Stimulated activated CD4-positive, alpha-beta T cell treated with anti-CD3 and anti-CD28 coated beads, Interleukin-1b, Interleukin-23, amount 100 ng/mL, for 48 hours (primary cell): ENCODE results near the gene NUDCD3.

Experiments used
- DNase-seq: peaks from one replicate; pipeline ENCODE4 v3.0.0-alpha.2; 2020

The NUDCD3 gene

DNA sequence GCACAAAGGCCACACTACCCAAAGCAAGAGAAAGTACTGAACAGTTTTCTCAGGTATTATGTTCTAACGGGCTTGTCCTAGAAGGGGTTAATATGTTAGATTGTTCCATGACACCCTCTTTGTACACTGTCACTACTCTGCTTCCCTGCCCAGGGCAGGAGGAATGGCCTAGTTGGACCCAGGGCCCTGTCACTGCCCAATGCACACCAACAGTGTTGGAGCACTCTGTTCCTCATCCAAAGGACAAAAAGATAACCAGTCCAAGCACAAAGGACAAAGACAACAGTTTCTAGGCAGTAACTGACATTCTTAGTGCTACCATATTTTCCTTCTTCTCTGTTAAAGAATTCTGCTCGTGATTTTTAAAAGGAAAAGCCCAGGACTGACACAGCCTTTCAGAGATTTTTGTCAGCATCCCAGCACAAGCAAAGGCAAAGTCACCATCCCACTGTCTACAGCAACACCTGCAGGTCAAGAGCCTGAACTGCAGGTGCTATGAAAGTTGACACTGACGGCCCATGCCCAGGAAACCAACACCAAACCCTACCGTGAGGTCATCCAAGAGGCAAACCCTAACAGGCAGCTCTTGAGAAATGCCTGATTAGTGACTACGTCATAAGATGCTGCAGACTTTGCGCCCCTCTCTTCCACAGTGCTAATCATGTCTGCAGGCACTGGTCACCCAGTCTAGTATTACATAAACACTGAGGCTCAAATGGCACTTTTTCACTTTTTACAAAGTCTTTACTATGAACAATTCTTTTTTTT lies 13.2 kb downstream of the NUDCD3 start:
- peak; percentile 65 for DNase-seq

DNA sequence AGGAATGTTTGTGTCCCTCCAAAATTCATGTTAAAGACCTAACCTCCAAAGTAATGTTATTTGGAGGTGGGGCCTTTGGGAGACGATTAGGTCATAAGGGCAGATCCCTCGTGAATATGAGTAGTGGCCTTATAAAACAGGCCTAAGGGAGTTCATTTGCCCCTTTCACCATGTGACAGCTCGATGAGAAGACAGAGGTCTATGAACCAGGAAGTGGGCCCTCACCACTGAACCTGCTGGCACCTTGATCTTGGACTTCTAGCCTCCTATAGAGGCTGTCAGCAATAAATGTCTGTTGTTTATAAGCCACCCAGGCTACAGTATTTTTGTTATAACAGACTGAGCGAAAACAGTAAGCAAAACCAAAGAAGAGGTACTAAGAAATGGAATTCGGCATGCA lies 14.1 kb downstream of the NUDCD3 start:
- DNase-seq, result no peak

DNA sequence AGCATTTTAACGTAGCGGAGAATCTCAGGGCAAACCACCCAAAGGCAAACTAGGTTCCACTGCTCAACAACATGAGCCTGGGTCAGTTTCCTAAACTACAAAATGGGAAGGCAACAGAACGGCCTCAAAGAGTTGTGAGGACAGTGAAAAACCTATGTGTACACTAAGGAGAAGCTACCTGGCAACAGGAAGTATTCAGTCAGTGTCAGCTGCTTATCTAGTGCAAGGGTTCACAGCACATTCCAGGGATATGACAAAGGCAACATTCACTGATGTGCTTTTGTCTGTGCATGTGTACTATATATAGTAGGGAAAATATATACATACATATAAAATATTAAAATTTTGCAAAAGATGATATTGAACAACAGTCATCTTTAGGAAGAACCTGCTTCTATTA lies 17.2 kb downstream of the NUDCD3 start:
- DNase-seq, result no peak

- no peak for DNase-seq
These were observed 17.6 kb downstream of the NUDCD3 start for GRCh38 chr7:44472843-44473242.

GRCh38 chr7:44471850-44472249 lies 18.6 kb downstream of the NUDCD3 start:
- no peak for DNase-seq

DNA sequence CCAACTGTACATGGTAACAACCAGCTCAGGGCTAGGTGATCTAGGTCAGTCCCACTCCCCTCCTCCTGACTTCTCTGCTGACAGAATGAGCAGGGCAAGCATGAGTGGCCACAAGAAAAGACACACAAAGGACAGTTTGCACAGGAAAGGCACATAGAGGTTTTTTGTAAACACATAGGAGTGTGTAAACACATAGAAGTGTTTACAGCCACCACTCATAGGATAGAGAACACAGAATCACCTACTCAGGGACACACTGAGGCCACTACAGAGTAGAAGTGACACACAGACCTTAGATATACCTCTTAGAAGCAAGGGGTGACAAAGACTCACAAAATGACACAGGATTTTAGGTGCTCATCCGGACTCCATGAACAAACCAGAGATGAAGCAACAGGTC lies 19.0 kb downstream of the NUDCD3 start:
- DNase-seq, result no peak

DNA sequence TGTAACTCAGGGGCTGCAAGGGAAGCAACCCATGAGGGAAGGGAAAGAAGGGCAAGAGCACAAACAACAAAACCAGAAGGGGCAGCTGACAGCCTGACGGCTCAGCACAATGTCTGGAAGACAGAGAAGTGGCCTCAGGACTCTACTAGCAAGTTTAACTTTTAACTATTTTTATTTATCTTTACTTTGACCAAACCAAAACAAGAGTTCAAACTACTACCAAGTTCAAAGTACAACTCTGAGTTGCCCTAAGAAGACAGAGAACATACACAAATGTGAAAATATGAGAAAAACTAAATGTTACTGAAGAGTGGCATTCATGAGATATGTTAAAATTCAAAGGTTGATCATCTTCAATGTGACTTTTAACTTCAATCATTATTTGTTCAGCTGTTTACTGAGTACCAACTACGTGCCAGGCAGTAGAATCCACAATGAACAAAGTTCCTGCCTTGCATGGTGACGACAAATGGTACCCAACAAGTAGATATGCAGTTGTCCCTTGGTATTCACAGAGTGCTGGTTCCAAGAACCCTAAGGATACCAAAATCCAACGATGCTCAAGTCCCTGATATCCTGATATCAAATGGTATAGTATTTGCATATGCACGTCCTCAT lies 19.7 kb downstream of the NUDCD3 start:
- DNase-seq, result no peak

DNA sequence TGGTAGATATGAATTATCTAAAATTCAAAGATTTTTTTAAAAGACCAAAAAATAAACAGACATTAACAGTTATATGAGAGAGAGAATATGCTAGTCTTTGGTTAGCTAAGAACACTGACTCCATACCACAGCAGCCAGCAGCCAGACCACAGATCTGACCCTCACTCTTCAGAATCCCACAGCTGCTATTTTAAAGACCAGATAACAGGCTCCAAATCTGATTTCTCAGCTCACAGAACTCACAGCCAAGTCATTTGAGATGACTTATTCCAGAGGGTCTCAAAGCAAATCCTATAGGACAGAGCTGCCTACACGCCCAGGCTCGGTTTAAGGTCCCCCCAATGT lies 20.4 kb downstream of the NUDCD3 start:
- DNase-seq, result no peak

DNA sequence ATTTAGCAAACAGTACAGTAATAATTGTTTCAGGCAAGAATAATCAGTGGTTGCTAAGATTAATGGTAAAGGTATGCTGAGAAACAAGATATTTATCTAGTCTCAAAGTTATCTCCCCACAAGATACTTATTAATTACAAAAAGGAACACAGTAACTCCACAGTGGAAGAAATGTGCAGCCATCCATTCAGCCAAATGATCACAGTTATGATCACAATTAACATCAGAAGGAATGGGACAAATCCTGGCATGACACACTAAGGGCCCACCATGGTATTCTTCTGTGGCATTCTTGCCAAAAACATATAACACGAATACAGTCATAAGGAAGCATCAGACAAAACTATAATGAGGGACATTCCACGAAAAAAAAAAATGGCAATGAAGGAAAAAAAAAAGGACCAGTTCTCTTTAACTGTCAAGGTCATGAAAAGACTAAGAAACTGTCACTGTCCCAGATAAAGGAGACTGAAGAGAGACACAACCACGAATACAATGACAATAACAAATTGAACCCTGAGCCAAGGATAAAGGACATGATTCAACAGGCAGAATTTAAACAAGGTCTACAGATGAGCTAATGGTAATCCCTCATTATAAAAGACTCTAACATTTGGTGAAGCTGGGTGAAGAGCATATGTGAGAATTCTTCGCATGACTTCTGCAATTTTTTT lies 20.9 kb downstream of the NUDCD3 start:
- DNase-seq, result no peak

DNA sequence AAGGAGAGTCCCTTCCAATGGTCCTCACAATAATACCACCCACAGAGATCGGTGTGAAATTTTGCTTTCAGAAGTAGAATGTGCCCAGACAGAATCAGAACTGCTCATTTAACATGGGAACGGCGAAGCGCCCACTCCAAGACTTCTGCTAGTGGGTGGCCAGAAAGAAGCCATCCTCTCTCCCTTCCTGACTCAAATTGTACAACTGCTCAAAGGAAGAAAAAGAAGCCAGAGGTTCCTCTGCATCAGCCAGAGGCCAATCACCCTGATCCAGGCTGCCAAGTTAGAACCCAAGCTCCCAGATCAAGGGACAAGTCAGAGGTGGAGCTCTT lies 23.3 kb downstream of the NUDCD3 start:
- DNase-seq, result no peak

DNA sequence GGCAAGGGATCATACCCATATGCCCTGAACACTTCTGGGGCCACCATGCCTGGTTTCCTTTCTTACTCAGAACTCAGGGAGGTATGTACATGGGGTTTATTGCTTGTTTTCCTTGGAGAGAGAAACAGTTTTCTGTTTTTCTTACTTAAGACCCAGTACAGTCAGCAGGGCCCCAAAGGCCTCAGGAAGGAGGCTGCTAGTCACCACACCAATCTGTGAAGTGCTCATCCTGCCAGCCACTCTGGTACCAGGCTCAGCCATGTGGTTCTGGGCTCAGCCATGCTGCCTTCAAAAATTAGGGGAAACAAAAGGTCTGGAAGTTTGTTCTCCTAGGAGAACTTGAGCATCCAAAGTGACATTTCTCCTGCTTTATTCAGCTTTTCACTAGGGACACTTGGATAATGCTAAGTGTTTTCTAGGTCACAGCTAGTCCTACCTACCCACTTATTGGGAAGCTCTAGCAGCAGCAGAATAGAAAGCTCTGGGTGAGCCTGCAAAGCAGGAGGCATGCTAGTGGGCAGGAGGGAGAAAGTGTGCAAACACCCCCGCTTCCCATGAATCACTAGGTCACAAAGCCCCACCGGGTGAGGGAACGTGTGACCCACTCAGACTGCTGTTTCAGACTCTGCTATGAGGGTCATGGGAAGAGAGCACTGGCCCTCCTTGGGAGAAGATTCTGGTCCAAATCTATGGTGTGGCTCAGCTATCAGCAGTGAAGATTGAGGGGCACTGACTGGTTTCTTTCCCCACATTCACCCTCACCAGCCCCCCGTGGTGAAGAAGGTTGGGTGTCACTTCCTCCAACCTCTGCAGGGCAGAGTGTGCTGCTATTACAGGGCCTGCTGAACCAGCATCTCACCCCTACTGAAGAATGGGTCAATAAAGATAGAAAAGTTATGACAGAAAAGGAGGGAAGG lies 23.9 kb downstream of the NUDCD3 start:
- DNase-seq, result peak; percentile 24

GRCh38 chr7:44465490-44465889 lies 25.0 kb downstream of the NUDCD3 start:
- DNase-seq, result no peak

- no peak for DNase-seq
These were observed 27.2 kb downstream of the NUDCD3 start for GRCh38 chr7:44463169-44463808.

GRCh38 chr7:44461387-44461786 lies 29.1 kb downstream of the NUDCD3 start:
- peak; percentile 45 for DNase-seq

- DNase-seq, result peak; percentile 48
These were observed 30.1 kb downstream of the NUDCD3 start for GRCh38 chr7:44460325-44460724.

GRCh38 chr7:44455155-44455554 lies 35.3 kb downstream of the NUDCD3 start:
- no peak for DNase-seq

DNA sequence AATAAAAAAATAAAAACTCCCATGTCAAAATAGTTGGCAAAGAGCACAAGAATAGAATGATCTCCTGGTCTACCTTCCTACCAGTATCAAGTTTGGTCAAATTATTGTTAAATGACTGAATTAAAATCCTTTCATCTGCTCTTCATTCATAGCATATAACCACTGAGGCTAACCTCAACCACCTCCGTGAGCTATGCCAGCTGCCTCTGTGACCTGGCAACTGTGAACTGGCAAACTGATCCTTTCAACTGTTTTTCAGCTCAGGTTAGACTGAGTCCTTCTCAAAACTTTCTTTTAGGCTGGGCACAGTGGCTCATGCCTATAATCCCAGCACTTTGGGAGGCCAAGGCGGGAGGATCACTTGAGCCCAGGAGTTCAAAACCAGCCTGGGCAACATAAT lies 36.1 kb downstream of the NUDCD3 start:
- DNase-seq, result no peak

DNA sequence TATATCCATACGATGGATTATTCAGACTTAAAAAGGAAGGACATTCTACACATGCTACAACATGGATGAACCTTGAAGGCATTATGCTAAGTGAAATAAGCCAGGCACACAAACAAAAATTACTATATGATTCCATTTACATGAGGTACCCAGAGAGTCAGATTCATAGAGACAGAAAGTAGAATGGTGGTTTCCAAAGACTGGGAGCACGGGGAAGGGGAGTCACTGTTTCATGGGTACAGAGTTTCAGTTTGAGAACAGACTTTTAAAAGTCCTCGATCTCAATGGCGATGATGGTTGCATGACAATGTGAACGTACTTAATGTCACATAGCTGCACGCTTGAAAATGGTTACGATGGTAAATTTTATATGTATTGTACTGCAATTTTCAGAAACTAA lies 39.3 kb downstream of the NUDCD3 start:
- no peak for DNase-seq

DNA sequence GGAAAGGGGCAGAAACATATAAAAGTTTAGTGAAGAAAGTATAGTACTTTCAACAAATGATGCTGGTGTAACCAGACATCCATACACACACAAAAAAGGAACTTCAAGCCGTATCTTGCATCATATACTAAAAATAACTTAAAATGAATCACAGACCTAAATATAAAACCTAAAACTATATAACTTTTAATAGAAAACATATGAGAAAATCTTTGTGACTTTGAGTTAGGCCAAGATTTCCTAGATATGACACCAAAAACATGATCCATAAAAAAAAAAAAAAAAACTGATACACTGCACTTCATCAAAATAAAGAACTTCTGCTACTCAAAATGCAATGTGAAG lies 40.9 kb downstream of the NUDCD3 start:
- no peak for DNase-seq

DNA sequence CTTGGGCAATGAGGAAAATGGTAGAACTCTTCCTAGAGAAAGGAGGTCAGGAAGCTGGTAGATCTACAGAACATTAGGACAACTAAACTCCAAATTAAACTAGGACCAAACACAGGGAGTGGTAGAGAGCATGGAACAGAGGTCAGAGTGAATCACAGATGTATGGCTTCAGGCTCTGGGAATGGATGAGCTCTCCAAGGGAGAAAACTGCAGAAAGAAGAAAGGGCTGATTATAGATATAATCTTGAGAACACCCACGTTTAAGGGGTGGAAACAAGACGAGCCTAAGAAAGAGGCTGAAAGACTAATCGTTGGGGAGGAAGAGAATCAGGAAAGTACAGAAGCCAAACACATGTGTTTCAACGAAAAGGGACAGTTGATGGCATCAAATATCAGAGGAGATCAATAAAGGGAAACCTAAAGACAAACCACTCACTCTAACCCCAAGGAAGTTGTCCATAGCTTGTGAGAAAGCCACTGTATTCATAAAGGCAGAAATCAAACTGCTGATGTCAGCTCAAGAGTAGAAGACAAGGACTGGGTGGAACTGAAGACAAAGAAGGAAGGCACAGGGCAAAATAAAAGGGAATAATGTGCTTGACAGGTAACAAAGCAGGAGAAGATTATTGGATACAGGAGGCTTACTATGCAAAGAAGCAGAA lies 41.4 kb downstream of the NUDCD3 start:
- DNase-seq, result no peak

GRCh38 chr7:44447874-44448425 lies 42.5 kb downstream of the NUDCD3 start:
- DNase-seq, result no peak
